Measurements from ENCODE around the gene AP1S2. TPM values are rescaled to one million over a fixed set of nuclear protein-coding genes. Genes with fewer than 3 reads are reported as not detected.

The AP1S2 gene
- total RNA-seq, 1 experiment from 2014 or later, result 19.9 TPM

- TF ChIP-seq REST (IDR thresholded peaks at IDR 0.05; ENCODE audit: low read depth) (no peak), YY1 (IDR thresholded peaks at IDR 0.05; ENCODE audit: extremely low read depth, insufficient replicate concordance, low read depth, low read length) (no peak)
- TF ChIP-seq, protein P1, sequence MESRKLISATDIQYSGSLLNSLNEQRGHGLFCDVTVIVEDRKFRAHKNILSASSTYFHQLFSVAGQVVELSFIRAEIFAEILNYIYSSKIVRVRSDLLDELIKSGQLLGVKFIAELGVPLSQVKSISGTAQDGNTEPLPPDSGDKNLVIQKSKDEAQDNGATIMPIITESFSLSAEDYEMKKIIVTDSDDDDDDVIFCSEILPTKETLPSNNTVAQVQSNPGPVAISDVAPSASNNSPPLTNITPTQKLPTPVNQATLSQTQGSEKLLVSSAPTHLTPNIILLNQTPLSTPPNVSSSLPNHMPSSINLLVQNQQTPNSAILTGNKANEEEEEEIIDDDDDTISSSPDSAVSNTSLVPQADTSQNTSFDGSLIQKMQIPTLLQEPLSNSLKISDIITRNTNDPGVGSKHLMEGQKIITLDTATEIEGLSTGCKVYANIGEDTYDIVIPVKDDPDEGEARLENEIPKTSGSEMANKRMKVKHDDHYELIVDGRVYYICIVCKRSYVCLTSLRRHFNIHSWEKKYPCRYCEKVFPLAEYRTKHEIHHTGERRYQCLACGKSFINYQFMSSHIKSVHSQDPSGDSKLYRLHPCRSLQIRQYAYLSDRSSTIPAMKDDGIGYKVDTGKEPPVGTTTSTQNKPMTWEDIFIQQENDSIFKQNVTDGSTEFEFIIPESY (IDR thresholded peaks at IDR 0.05; ENCODE audit: extremely low read depth, insufficient replicate concordance, low read length), result no peak
Observed at GRCh38 chrX:15903186-15903681, 48.6 kb upstream of the AP1S2 start (continued).

- Histone ChIP-seq H3K9me2 (ENCODE audit: insufficient read depth) (no peaks in the 10 kb centered on the region), H3K4me2 (ENCODE audit: low read length) (no peak overlapping the region), H3K36me3 (ENCODE audit: control insufficient read depth in 1 of 2, insufficient read depth in 2 of 2, low read length in 2 of 2) (no peaks in the 10 kb centered on the region), H3K27ac (ENCODE audit: low read depth, low read length) (no peak overlapping the region), H3K9me3 (ENCODE audit: control insufficient read depth in 1 of 2, insufficient read depth in 1 of 2, low read depth in 1 of 2, low read length in 2 of 2) (no peaks in the 10 kb centered on the region), H3K79me2 (ENCODE audit: insufficient read depth, low read length) (no peaks in the 10 kb centered on the region), H4K20me1 (ENCODE audit: insufficient read depth) (no peaks in the 10 kb centered on the region), H2AFZ (ENCODE audit: low read depth, low read length, poor library complexity, severe bottlenecking) (no peak overlapping the region), H3K9ac (ENCODE audit: low read length) (no peak overlapping the region), H3K4me3 (replicated peaks in 1 of 2; ENCODE audit: low read depth in 1 of 2, low read length in 2 of 2) (no peak overlapping the region), H3K4me1 (ENCODE audit: control insufficient read depth in 1 of 2, insufficient read depth in 2 of 2, low read length in 2 of 2) (no peaks in the 10 kb centered on the region), H3K27me3 (ENCODE audit: insufficient read depth, low read length) (no peaks in the 10 kb centered on the region)
- no peak for DNase-seq (ENCODE audit: low read depth, low spot score)
- intact Hi-C loops (cut with micrococcal nuclease), result no loop called here
- ATAC-seq, result no peak
- POLR2A ChIA-PET, result no interaction called here
- CTCF ChIA-PET, result no interaction called here
- RAD21 ChIA-PET (ENCODE audit: low non-redundant PET in 1 of 2, low total read pairs in 2 of 2, uncharacterized antibody in 2 of 2, unreplicated experiment in 2 of 2), result no interaction called here
- no TSS peak for BruUV-seq (replicated peaks)
- TF ChIP-seq ELF1 (IDR thresholded peaks at IDR 0.05; ENCODE audit: borderline replicate concordance, low read depth) (no peak), CEBPB (IDR thresholded peaks at IDR 0.05; ENCODE audit: low read depth) (no peak), EZH2 (IDR thresholded peaks at IDR 0.05) (no peak), YY1 (IDR thresholded peaks at IDR 0.05; ENCODE audit: extremely low read depth, insufficient replicate concordance, low read depth, low read length) (no peak), JUND (IDR thresholded peaks at IDR 0.05) (no peak), SRF (IDR thresholded peaks at IDR 0.05; ENCODE audit: low read depth) (no peak), ZFX (IDR thresholded peaks at IDR 0.05) (no peak), EZH2phosphoT487 (IDR thresholded peaks at IDR 0.05; ENCODE audit: borderline replicate concordance) (no peak), ATF3 (IDR thresholded peaks at IDR 0.05) (no peak), EGR1 (IDR thresholded peaks at IDR 0.05; ENCODE audit: low read depth) (no peak), ZNF274 (IDR thresholded peaks at IDR 0.05; ENCODE audit: low read depth, low read length) (no peak), REST (IDR thresholded peaks at IDR 0.05; ENCODE audit: low read depth) (no peak)
Observed at GRCh38 chrX:15895334-15895733, 40.7 kb upstream of the AP1S2 start.

Measured in HCT116 (cell line).